Ovary (tissue), 3 donors: Measurements from ENCODE around the gene PKD2.

Experiments used
- EP300 ChIP-seq: sonication (generic); formaldehyde crosslinking; IDR thresholded peaks from one replicate; pipeline ENCODE4 v1.6.1; 2017; ENCODE audit warnings: antibody characterized with exemption
- TF ChIP-seq, protein P1 (sequence below), 3 donors: fragments of 450-650 bp in 2 of 3; fragments of 200-600 bp in 1 of 3; IDR thresholded peaks; one replicate each; pipeline versions ENCODE4 v1.5.1 to v1.8.0; 2016 to 2022; ENCODE audit warnings: antibody characterized with exemption in 3 of 3, mild to moderate bottlenecking in 1 of 3
- donor health status: DM: no; HTN: no; CAD: no.

DNA sequence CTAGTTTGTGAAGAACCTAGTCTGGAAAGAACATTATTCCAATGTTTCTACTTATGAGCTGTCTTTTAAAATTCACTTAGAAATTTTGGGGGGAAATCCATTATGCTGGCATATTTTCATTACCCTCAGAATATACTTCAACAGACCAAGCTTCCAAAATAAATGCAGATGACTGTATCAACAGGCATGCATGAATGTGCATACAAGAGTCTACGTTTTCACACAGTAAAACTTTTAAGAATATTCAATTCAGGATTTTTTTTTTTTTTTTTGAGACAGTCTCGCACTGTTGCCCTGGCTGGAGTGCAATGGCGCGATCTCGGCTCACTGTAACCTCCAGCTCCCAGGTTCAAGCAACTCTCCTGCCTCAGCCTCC is 101.3 kb downstream of the PKD2 start:
- TF ChIP-seq, protein P1, sequence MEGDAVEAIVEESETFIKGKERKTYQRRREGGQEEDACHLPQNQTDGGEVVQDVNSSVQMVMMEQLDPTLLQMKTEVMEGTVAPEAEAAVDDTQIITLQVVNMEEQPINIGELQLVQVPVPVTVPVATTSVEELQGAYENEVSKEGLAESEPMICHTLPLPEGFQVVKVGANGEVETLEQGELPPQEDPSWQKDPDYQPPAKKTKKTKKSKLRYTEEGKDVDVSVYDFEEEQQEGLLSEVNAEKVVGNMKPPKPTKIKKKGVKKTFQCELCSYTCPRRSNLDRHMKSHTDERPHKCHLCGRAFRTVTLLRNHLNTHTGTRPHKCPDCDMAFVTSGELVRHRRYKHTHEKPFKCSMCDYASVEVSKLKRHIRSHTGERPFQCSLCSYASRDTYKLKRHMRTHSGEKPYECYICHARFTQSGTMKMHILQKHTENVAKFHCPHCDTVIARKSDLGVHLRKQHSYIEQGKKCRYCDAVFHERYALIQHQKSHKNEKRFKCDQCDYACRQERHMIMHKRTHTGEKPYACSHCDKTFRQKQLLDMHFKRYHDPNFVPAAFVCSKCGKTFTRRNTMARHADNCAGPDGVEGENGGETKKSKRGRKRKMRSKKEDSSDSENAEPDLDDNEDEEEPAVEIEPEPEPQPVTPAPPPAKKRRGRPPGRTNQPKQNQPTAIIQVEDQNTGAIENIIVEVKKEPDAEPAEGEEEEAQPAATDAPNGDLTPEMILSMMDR (IDR thresholded peaks at IDR 0.05), result no peak
- no peak for TF ChIP-seq EP300
